ENCODE results near the gene HIVEP1.
"Not testable (repeated sequence)": the region's sequence is repeated elsewhere in the genome, so short reads cannot be mapped to it uniquely, and the experiment has no call there.

The HIVEP1 gene

DNA sequence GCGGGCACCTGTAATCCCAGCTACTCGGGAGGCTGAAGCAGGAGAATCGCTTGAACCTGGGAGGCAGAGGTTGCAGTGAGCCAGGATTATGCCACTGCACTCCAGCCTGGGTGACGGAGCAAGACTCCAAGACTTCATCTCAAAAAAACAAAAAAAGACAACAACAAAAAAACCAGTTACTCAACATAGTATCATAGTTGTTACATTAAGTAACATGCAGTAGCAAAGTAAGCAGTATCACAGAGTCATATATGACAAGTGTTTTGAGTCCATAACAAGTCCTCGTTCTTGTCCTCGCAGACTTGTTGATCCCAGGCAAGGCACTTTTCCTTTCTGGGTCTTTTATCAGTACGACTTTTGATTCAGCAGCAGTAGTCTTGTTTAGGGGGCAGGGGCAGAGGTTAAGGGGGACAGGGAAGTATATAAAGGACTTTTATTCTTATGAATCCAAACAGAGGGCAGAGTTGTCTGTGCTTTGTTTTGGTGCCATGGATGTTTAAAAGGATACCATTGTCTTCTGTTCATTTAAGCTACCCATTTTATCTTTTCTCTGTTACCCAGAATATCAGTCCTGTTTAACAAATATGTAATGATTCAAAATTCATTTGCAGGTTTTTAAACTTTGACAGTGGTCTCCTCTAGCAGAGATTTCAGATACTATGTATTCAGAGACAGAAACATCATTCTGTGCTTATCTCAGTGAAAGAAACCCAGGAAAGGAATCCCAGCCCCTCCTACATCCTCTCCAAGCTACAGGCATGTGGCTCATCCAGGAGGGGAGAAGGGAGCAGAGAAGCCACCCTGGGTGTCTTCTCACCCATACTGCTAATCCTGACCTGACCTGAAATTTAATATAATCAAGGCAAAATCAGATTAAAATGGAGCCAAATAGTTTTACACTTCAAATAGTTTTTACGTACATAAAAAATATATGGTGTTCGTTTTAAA is 140.2 kb downstream of the HIVEP1 start:
- H3K4me3 ChIP-seq (ENCODE audit: low read depth, low read length), result no peak overlapping the region
- CTCF ChIA-PET, result interaction anchor here (0.6 to 1.3 kb wide), 4 partner anchors 9 to 452 kb away, joined by 3 to 5 read pairs (median 3); no protein-coding TSS in a partner anchor
- no peak for DNase-seq (ENCODE audit: low read depth, low spot score)
- TF ChIP-seq, protein P1, sequence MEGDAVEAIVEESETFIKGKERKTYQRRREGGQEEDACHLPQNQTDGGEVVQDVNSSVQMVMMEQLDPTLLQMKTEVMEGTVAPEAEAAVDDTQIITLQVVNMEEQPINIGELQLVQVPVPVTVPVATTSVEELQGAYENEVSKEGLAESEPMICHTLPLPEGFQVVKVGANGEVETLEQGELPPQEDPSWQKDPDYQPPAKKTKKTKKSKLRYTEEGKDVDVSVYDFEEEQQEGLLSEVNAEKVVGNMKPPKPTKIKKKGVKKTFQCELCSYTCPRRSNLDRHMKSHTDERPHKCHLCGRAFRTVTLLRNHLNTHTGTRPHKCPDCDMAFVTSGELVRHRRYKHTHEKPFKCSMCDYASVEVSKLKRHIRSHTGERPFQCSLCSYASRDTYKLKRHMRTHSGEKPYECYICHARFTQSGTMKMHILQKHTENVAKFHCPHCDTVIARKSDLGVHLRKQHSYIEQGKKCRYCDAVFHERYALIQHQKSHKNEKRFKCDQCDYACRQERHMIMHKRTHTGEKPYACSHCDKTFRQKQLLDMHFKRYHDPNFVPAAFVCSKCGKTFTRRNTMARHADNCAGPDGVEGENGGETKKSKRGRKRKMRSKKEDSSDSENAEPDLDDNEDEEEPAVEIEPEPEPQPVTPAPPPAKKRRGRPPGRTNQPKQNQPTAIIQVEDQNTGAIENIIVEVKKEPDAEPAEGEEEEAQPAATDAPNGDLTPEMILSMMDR (IDR thresholded peaks at IDR 0.05; ENCODE audit: insufficient read depth, low read length, missing control alignments), result no peak
- POLR2A ChIA-PET, result no interaction called here

DNA sequence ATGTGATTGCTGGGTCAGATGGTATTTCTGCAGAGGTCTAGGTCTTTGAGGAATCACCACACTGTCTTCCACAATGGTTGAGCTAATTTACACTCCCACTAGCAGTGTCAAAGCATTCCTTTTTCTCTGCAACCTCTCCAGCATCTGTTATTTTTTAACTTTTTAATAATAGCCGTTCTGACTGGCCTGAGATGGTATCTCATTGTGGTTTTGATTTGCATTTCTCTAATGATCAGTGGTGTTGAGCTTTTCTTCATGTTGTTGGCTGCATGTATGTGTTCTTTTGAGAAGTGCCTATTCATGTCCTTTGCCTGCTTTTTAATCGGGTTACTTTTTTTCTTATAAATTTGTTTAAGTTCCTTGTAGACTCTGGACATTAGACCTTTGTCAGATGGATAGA is 143.7 kb downstream of the HIVEP1 start:
- DNase-seq (ENCODE audit: low read depth, low spot score); H3K4me3 ChIP-seq (ENCODE audit: low read depth, low read length); CTCF ChIA-PET; POLR2A ChIA-PET: not testable (repeated sequence)

DNA sequence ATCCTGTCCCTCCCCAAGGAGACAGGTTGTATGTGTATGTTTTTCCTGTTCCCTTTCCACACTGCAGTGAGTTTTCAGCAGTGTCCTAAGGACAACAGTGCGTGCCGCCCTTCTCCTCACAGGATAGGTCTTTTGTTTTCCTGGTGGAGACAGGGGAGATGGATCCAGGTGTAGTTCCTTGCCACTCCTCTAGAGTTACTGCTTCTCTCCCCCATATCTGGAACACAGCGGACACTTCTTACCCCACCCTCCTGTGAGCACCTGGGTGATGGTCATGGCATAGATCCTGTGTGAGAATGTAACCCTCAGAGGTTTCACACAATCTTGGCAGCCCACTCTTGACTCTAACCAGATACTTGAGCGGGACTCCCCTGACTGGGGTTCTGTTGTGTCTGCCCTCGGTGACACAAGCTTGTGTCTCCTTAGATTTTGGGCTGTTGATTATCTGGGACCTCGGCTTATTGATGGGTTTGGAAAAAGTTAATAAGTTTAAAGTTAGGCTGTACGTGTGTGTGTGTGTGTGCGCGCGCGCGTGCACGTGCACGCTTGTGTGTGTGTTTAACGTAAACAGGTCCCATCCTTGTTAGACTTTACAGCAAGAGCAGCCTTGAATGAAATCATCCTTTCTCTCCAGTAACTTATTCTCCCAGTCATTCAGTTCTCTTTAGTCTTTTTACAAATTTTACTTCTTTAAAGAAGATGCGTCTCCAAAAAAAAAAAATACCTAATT is 146.7 kb downstream of the HIVEP1 start:
- CTCF ChIA-PET, result interaction anchor here (1.3 kb wide), 1 partner anchor 13 kb away, joined by 4 read pairs; no protein-coding TSS in a partner anchor
- DNase-seq (ENCODE audit: low read depth, low spot score), result no peak
- TF ChIP-seq, protein P1 (IDR thresholded peaks at IDR 0.05; ENCODE audit: insufficient read depth, low read length, missing control alignments), result no peak
- no peak overlapping the region for H3K4me3 ChIP-seq (ENCODE audit: low read depth, low read length)
- POLR2A ChIA-PET, result interaction anchor here (0.8 kb wide), 1 partner anchor 255 kb away, joined by 3 read pairs; no protein-coding TSS in a partner anchor

DNA sequence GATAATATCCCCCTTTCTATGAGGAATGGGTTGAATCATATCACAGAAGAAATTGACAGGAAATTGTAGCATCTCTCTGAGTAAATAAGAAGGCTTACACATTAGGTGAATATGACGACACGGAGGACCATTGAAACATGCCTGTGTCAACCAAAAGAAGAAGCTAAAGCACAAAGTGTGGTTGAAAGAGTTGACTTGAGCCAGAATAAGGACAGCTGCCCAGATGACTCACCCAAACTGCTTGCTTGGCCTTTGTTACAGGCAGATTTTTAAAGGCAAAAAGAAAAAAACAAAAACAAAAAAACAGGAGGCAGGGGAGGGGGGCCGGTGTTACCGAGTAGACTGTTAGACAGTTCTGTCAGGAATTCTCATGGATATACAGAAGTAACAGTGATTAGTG is 148.2 kb downstream of the HIVEP1 start:
- POLR2A ChIA-PET, result no interaction called here
- no peak for DNase-seq (ENCODE audit: low read depth, low spot score)
- TF ChIP-seq, protein P1 (IDR thresholded peaks at IDR 0.05; ENCODE audit: insufficient read depth, low read length, missing control alignments), result no peak
- CTCF ChIA-PET, result interaction anchor here (0.6 to 1.4 kb wide), 3 partner anchors 8 to 443 kb away, joined by 3 to 4 read pairs (median 3); no protein-coding TSS in a partner anchor
- no peak overlapping the region for H3K4me3 ChIP-seq (ENCODE audit: low read depth, low read length)

DNA sequence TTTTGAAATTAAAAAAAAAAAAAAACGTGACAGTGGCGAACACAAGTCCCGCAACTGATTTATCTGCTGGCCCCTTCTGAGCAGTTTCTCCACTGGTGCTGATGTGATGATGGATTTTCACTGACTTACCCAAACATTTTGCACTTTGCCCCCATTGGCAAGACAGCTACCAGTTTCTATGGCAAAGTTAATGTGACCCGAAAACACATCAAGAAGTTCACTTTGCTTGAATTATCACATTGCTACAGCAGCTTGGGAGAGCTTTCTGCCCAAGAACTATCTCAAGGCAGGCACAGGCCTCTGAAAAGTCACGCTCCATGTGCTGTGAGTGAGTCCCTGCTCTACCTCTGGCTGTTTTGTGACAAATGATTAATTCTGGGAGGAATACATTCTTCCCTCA is 150.1 kb downstream of the HIVEP1 start:
- TF ChIP-seq, protein P1 (IDR thresholded peaks at IDR 0.05; ENCODE audit: insufficient read depth, low read length, missing control alignments), result no peak
- H3K4me3 ChIP-seq (ENCODE audit: low read depth, low read length), result no peak overlapping the region
- POLR2A ChIA-PET, result no interaction called here
- no peak for DNase-seq (ENCODE audit: low read depth, low spot score)
- CTCF ChIA-PET, result no interaction called here

DNA sequence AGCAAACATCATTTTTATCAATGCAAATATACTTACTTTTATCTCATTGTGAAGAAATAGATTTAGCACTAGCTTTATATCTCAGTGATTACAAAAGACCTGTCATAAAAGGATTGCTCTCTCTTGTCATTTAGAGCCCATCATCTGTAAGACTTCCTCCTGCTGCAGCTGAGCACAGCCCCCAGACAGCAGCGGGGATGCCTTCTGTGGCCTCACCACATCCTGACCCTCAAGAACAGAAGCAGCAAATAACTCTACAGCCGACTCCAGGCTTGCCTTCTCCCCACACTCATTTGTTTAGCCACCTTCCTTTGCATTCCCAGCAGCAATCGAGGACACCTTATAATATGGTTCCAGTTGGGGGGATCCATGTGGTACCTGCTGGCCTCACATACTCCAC is 151.0 kb downstream of the HIVEP1 start:
- TF ChIP-seq, protein P1 (IDR thresholded peaks at IDR 0.05; ENCODE audit: insufficient read depth, low read length, missing control alignments), result no peak
- POLR2A ChIA-PET, result no interaction called here
- CTCF ChIA-PET, result interaction anchor here (1.0 kb wide), 1 partner anchor 12 kb away, joined by 3 read pairs; no protein-coding TSS in a partner anchor
- DNase-seq (ENCODE audit: low read depth, low spot score), result no peak
- no peak overlapping the region for H3K4me3 ChIP-seq (ENCODE audit: low read depth, low read length)
